NCI-H510A treated with DMSO at 0.1 percent for 48 hours (cell line): Measurements from ENCODE around the gene ZBTB33.

ENCODE experiments used
- DNase-seq: peaks from one replicate; lab custom pipeline; 2025; lab: John Stamatoyannopoulos, UW

Gene ZBTB33

GRCh38 chrX:120250522-120251271 lies at the start of gene ZBTB33:
ZBTB33 (plus strand) TSS chrX:120250812; CDS start chrX:120253416, 2,604 bp downstream.
- peak; percentile 84 for DNase-seq

GRCh38 chrX:120200851-120201250 lies 49.8 kb upstream of the ZBTB33 start:
- no peak for DNase-seq

- no peak for DNase-seq
Observed at GRCh38 chrX:120205816-120206753, 44.5 kb upstream of the ZBTB33 start.

GRCh38 chrX:120207009-120207605 lies 43.5 kb upstream of the ZBTB33 start:
- no peak for DNase-seq

- DNase-seq = peak; percentile 26
Observed at GRCh38 chrX:120213438-120214265, 37.0 kb upstream of the ZBTB33 start.

GRCh38 chrX:120223374-120223773 lies 27.2 kb upstream of the ZBTB33 start:
- DNase-seq = no peak

GRCh38 chrX:120224388-120224787 lies 26.2 kb upstream of the ZBTB33 start:
- no peak for DNase-seq

- no peak for DNase-seq
Observed at GRCh38 chrX:120228187-120228908, 22.3 kb upstream of the ZBTB33 start.

- no peak for DNase-seq
Observed at GRCh38 chrX:120235284-120235683, 15.3 kb upstream of the ZBTB33 start.

- DNase-seq = no peak
Observed at GRCh38 chrX:120236687-120237479, 13.7 kb upstream of the ZBTB33 start.

GRCh38 chrX:120238933-120239332 lies 11.7 kb upstream of the ZBTB33 start:
- DNase-seq = no peak

GRCh38 chrX:120242813-120243212 lies 7.8 kb upstream of the ZBTB33 start:
- DNase-seq = no peak

- no peak for DNase-seq
Observed at GRCh38 chrX:120244395-120244734, 6.2 kb upstream of the ZBTB33 start.

- DNase-seq = peak; percentile 73
Observed at GRCh38 chrX:120244735-120245498, 5.7 kb upstream of the ZBTB33 start.

- DNase-seq = peak; percentile 29
Observed at GRCh38 chrX:120251471-120252011, 929 bp downstream of the ZBTB33 start.

GRCh38 chrX:120253784-120254183 lies 3.2 kb downstream of the ZBTB33 start:
- DNase-seq = no peak

GRCh38 chrX:120260369-120260768 lies 9.8 kb downstream of the ZBTB33 start:
- DNase-seq = peak; percentile 66

- DNase-seq = no peak
Observed at GRCh38 chrX:120262859-120263708, 12.5 kb downstream of the ZBTB33 start.
